H1 (cell line): ENCODE data around the gene MYO15A. TPM values are rescaled to one million over a fixed set of nuclear protein-coding genes. Genes with fewer than 3 reads are reported as not detected.

Experiments used
- ATF3 ChIP-seq: IDR thresholded peaks from 2 replicates; pipeline ENCODE4 v1.6.1; 2011; ENCODE audit warnings: low read depth, mild to moderate bottlenecking, low read length; ENCODE audit not compliant: insufficient read depth
- CHD1 ChIP-seq: IDR thresholded peaks from 2 replicates; pipeline ENCODE4 v1.6.1; 2012; ENCODE audit warnings: low read depth, low read length, improper control_type of control experiment
- CHD7 ChIP-seq: fragments of 300-600 bp; sonication (generic); IDR thresholded peaks from 2 replicates; pipeline ENCODE4 v1.7.1; 2012; ENCODE audit warnings: low read length, moderate library complexity, mild to moderate bottlenecking, inconsistent platforms; ENCODE audit not compliant: insufficient replicate concordance
- CREB1 ChIP-seq: IDR thresholded peaks from 2 replicates; pipeline ENCODE4 v1.6.1; 2012; ENCODE audit warnings: inconsistent platforms
- HDAC2 ChIP-seq, 2 experiments: fragments of 300-600 bp in 1 of 2; sonication (generic) in 1 of 2; IDR thresholded peaks; 2 replicates each; pipeline ENCODE4 v1.6.1; 2011 to 2012; ENCODE audit warnings: low read depth in 2 of 2, low read length in 2 of 2, mild to moderate bottlenecking in 2 of 2, moderate library complexity in 2 of 2, borderline replicate concordance in 1 of 2, inconsistent platforms in 1 of 2
- KDM4A ChIP-seq: IDR thresholded peaks from one replicate; pipeline ENCODE4 v1.7.1; 2012; ENCODE audit warnings: low read depth, mild to moderate bottlenecking, moderate library complexity, low read length, inconsistent platforms; ENCODE audit not compliant: severe bottlenecking
- polyA plus RNA-seq, 7 experiments: library from polyadenylated mRNA; depleted of rRNA in 3 of 7; stranded (reverse) in 5 of 7; unstranded in 2 of 7; fragments of >200 nt in 5 of 7; fragments of 200-250 nt in 2 of 7; gene quantifications; 1 replicate in 5 of 7; 2 replicates in 1 of 7; 4 replicates in 1 of 7; pipeline versions ENCODE4 v1.2.1 to v1.2.3, GENCODE V29; 2011 to 2013; ENCODE audit warnings: missing spikeins in 2 of 7, mixed read lengths in 2 of 7
- total RNA-seq: library from RNA; stranded (reverse); fragmentation: NEBNext Ultra II Directional; extraction: Animal tissue kit (Norgen Biotek cat#: 25700); gene quantifications from 2 replicates; pipeline ENCODE4 v1.2.1, GENCODE V29; 2021

MYO15A gene
- total and polyA plus RNA-seq, 2 of the 8 experiments (the other 6 are each of a cell fraction or from before 2014, with no cell fraction given), result 1.6 to 4.2 TPM

- TF ChIP-seq CHD7 (no peak), CREB1 (no peak), KDM4A (no peak), HDAC2 (IDR thresholded peaks at IDR 0.05; ENCODE audit: borderline replicate concordance in 1 of 2, low read depth in 2 of 2, low read length in 2 of 2) (no peak), ATF3 (no peak), CHD1 (no peak)
Measured at GRCh38 chr17:18161207-18162145, 52.9 kb downstream of the MYO15A start (continued).
